HG03520 (cell line): ENCODE data around the gene FLT3LG.

Source experiments
- ATAC-seq: cut with Tn5 transposase; IDR thresholded peaks from one replicate; pipeline ENCODE4 v1.9.1; 2021; ENCODE audit warnings: mild to moderate bottlenecking, moderate library complexity; ENCODE audit not compliant: unreplicated experiment

The FLT3LG gene

DNA sequence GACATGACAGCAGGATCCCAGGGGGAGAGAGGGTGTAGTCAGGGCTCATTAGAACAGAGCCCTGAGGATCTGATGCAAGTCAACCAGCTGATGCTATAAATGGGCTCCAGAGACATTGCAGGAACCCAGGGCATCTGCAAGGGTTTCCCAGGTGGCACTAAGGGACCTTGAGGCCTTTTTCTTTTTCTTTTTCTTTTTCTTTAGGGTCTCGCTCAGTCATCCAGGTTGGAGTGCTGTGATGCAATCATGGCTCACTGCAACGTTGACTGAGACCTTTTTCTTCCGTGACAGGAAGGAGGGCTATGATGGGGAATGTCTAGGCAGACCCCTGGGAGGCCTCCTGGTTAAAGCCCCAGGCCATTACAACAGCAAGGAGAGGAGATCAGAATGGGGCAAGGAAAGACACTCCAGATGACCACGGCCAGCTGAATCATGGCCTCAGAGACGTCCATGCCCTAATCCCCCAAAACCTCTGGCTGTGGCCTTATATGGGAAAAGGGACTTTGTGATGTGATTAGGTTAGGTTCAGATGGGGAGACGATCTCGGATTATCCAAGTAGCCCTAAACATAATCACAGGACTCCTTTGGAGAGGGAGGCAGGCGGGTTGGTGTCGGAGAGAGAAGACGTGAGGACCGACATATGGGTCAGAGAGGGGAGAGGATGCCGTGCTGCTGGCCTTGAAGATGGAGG lies 33.9 kb downstream of the FLT3LG start:
- ATAC-seq, result no peak

DNA sequence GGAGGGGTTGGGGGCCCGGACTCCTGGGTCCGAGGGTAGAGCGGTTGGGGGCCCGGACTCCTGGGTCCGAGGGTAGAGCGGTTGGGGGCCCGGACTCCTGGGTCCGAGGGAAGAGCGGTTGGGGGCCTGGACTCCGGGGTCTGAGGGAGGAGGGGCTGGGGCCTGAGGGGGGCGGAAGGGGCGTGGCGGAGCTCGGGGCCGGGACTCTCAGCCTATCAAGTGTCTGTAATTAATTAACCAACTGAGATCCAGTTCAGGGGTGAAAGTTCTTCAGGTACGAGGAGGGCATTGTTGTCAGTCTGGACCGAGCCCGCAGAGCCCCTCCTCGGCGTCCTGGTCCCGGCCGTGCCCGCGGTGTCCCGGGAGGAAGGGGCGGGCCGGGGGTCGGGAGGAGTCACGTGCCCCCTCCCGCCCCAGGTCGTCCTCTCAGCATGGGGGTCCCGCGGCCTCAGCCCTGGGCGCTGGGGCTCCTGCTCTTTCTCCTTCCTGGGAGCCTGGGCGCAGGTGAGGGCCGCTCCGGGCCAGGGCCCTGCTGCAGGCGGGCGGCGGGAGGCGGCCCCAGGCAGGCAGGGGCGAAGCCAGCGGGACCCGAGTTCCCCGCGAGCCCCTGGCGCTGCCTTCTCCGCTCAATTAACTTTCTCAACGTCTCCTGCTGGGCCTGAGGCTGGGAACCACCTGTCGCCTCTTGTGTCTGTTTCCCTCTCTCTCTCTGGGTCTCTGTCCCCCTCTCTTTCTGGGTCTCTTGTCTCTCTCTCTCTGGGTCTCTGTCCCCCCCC lies 39.1 kb downstream of the FLT3LG start:
- ATAC-seq, result no peak

DNA sequence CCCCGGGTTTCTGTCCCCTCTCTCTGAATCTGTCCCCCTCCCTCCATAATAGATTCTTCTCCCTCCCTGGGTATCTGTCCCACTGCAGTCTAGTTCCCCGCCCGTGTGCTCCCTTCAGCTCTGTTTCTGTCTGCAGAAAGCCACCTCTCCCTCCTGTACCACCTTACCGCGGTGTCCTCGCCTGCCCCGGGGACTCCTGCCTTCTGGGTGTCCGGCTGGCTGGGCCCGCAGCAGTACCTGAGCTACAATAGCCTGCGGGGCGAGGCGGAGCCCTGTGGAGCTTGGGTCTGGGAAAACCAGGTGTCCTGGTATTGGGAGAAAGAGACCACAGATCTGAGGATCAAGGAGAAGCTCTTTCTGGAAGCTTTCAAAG lies 39.7 kb downstream of the FLT3LG start:
- ATAC-seq, result no peak

DNA sequence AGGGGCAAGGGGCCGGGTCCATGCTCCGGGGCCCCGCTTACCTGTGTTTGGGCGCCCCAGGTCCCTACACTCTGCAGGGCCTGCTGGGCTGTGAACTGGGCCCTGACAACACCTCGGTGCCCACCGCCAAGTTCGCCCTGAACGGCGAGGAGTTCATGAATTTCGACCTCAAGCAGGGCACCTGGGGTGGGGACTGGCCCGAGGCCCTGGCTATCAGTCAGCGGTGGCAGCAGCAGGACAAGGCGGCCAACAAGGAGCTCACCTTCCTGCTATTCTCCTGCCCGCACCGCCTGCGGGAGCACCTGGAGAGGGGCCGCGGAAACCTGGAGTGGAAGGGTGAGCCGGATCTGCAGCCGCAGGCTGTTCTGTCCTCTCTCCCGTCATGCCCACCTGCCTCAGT lies 40.1 kb downstream of the FLT3LG start:
- ATAC-seq, result no peak

DNA sequence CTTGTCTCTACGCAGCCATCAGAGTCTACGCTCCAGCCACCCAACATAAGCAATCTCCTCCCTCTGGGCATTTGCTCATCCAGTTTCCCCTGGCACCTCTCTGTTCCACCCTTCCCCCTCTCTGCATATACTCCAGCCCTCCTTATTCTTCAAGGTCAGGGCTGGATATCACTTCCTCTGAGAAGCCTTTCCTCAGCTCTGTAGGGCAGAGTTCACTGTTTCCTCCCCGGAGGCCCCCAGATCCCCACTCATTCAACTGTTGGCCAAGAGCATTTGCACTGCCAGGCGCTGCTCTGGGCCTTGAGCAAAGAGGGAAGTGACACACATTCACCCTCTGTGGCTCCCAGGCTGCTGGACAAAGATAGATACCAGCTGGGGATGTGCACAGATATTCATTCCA lies 41.8 kb downstream of the FLT3LG start:
- no peak for ATAC-seq

DNA sequence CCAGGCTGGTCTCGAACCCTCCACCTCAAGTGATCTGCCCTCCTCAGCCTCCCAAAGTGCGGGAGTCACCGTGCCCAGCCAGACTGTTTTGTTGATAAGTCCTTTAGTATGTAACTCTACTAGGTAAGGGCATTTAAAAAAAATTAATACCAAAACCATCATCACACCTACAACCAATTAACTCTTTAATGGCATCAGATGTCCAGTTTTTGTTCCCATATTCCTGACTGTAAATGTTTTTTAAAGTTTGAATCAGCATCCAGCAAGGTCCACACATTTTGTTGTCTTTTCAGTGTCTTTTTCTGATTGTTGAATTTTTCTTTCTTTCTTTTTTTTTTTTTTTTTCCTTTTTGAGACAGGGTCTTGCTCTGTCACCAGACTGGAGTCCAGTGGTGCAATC lies 44.0 kb downstream of the FLT3LG start:
- ATAC-seq, result no peak

DNA sequence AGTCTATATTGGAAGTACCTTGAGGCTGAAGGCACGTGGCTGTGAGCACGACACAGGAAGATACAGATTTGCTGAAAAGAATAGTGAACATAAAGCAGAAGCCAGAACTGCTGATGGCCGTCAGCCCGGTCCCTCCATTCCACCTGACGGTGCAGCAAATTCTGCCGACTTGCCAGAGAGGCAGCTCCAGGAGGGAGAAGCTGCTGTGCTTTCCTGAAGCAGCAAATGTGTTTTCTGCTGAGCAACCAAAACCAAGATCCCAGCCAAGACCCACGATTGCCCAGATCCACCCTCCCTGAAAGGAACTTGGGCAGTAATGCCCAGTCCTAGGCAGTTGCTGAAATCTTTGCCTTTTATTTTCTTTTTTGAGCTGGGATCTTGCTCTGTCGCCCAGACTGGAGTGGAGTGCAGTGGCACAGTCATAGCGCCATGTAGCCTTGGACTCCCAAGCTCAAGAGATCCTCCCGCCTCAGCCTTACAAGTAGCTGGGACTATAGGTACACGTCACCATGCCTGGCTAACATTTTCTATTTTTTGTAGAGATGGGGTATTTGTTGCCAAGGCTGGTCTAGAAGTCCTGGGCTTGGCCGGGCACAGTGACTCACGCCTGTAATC lies 46.8 kb downstream of the FLT3LG start:
- no peak for ATAC-seq

DNA sequence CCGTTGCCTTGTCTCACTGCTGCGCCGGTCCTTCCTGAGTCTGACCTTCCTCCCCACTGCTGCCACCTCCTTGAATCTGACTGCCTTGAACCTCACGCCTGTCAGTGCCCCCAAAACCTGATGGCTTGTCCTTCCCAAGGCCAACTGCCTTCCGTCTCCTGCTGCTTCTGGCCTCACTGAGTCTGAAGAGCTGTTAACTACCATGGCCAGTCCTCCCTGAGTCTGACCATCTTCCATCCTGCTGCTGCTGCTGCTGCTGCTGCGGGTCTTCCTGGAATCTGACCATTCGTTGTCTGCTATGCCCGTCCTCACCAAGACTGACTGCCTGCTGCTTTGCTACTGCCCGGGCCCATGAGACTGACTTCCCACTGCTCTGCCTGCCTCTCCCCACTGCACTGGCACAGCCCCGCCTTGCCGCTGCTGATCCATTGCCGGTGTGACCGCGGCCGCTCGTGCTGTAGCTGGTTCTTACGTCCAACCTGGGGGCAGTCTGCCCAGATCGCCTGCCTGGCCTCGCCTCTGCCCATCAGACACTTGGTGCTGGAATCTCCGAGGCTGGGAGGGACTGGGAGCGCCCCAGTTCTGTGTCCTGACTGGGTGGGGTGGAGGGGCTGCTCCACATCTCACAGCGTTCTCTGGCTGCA lies 50.9 kb downstream of the FLT3LG start:
- no peak for ATAC-seq

DNA sequence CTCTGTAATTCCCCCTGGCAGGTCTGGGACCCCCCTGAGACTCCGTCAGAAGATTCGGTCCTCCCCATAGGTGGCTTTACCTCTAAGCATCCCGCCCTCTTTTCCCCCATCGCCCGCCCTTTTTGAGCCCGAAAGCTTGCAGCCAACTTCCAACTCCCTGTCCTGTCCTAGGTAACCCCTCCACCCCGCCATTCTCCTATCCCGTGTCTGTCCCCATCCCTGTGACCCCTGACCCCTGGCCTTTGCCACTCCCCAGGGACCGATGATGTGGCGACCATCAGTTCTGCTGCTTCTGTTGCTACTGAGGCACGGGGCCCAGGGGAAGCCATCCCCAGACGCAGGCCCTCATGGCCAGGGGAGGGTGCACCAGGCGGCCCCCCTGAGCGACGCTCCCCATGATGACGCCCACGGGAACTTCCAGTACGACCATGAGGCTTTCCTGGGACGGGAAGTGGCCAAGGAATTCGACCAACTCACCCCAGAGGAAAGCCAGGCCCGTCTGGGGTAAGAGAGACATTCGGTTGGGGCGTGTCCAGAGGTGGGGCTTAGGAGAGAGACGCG lies 54.3 kb downstream of the FLT3LG start:
- no peak for ATAC-seq

DNA sequence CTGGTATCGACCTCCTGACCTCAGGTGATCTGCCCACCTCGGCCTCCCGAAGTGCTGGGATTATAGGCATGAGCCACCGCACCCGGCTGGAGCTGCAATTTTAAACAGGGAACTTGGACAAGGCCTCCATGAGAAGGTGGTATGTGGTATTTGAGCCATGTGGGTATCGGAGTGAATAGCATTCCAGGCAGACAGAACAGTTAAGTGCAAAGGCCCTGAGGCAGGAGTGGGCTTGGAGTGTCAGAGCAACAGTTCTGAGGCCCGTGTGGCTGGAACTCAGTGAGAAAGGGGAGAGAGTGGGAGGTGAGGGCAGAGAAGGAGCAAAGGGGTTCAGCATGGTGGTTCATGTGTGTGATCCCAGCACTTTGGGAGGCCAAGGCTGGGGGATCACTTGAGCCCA lies 56.7 kb downstream of the FLT3LG start:
- ATAC-seq, result no peak

DNA sequence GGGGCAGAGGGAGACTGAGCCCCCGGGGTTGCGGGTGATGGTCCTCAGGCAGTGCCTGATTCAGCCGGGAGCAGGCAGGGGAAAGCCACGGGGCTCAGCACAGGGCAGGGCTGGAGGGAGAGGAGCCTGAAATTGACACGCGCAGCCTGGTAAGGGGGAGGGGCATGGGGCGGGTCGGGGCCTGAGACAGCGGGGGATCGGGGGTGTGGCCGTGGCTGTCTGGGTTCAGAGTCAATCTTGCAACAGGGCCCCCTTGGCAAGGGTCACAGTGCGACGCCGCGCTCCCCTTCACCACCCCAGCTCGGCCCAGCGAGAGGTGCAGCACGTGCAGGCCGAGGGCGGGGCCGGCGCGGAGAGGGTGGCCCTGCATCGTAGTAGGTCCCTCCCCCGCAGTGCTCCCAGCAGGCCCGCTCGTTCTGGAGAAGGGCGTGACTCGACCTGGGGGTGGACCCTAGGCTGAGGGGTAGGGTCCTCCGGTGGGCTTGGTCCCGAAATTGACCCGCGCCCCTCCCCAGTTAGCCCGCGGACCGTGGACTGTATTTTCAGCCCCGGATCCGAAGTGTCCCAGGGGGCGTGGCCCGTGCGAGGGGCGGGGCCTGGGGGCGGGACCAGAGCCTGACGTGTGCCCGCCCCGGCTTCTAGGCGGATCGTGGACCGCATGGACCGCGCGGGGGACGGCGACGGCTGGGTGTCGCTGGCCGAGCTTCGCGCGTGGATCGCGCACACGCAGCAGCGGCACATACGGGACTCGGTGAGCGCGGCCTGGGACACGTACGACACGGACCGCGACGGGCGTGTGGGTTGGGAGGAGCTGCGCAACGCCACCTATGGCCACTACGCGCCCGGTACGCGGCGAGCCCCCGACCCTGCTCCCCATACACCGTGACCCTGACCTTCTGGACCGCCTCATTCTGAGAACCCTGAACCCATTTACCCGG lies 59.8 kb downstream of the FLT3LG start:
- peak; percentile 53 for ATAC-seq

DNA sequence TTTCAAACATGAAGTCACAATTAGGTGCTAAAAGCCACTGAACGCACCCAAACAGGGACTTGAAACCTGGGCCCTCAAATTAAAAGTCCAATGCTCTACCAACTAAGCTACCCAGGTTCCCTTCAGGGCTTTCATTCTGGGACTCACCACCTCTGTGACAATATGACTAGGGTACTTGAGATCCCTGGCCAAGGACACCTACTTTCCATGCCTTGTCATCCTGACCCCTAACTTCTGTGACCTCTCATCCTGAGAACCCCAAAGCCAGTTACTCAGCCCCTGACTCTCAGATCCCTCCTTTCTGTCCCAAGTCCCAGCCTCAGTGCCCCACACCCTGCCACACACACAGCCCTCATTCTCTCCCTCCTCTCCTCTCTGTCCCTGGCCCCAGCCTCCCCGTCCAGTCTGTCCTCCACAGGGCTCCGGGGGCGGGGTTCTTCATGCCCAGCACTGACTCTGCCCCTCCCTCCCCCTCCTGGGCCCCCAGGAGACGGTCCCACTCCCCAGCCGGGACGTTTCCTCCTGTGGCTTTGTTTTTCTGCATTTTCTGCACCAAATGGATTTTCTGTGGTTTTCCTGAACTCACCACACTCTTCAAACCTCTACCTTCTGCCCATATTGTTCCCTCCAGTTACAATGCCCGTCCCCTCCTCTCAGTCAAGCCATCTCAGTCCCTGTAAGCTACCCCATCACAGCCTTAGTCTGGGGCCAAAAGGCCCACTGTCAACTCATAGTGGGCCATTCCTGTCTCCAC lies 60.8 kb downstream of the FLT3LG start:
- no peak for ATAC-seq
